Measurements from ENCODE around the gene MAPK12. TPM values are rescaled to one million over a fixed set of nuclear protein-coding genes. Genes with fewer than 3 reads are reported as not detected.

Gene MAPK12
- total and polyA plus RNA-seq, 12 donors, result 10.6 to 23.0 (median 16.1) TPM

- no peaks in the 10 kb centered on the region for H3K9me3 ChIP-seq
- TF ChIP-seq, protein P1, sequence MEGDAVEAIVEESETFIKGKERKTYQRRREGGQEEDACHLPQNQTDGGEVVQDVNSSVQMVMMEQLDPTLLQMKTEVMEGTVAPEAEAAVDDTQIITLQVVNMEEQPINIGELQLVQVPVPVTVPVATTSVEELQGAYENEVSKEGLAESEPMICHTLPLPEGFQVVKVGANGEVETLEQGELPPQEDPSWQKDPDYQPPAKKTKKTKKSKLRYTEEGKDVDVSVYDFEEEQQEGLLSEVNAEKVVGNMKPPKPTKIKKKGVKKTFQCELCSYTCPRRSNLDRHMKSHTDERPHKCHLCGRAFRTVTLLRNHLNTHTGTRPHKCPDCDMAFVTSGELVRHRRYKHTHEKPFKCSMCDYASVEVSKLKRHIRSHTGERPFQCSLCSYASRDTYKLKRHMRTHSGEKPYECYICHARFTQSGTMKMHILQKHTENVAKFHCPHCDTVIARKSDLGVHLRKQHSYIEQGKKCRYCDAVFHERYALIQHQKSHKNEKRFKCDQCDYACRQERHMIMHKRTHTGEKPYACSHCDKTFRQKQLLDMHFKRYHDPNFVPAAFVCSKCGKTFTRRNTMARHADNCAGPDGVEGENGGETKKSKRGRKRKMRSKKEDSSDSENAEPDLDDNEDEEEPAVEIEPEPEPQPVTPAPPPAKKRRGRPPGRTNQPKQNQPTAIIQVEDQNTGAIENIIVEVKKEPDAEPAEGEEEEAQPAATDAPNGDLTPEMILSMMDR (IDR thresholded peaks at IDR 0.05), result no peak
- ATAC-seq (no peak), DNase-seq (no peak)
- H3K4me3 ChIP-seq, result no peak overlapping the region
- H3K4me1 ChIP-seq, result peaks cover 10 to 41% (median 28%) of the 10 kb centered on the region in 9 donors
- WGBS, 2 donors, result 85 to 86% methylated on average over 22 of the region's 22 CpGs
- no peaks in the 10 kb centered on the region for H3K27me3 ChIP-seq
- H3K36me3 ChIP-seq, result peaks cover 0 to 23% (median 0%) of the 10 kb centered on the region in 9 donors
- no peak overlapping the region for H3K27ac ChIP-seq
- intact Hi-C loops (cut with DNase I), result loop anchor here in 8 of 10 donors (2.0 to 5.0 kb wide), 5 partner anchors 74 to 244 kb away; partner anchors contain the start of genes PPP6R2 (in 4 of the 8) and DENND6B (in 3 of the 8)
Observed at GRCh38 chr22:50253046-50253915, 8.2 kb downstream of the MAPK12 start.

- peak; percentile 76 to 78 for DNase-seq
- peaks cover 0 to 32% (median 0%) of the 10 kb centered on the region in 9 donors for H3K36me3 ChIP-seq
- peaks cover 10 to 43% (median 28%) of the 10 kb centered on the region in 9 donors for H3K4me1 ChIP-seq
- WGBS, 2 donors, result 52 to 53% methylated on average over 25 of the region's 25 CpGs
- H3K4me3 ChIP-seq, result peak overlapping the region in 8 of 10 donors; percentile 73 to 94 (median 80)
- no peaks in the 10 kb centered on the region for H3K27me3 ChIP-seq
- TF ChIP-seq, protein P1 (IDR thresholded peaks at IDR 0.05), result peak; percentile 47 to 82 (median 72)
- ATAC-seq, result peak; percentile 56 to 86 (median 78)
- no peaks in the 10 kb centered on the region for H3K9me3 ChIP-seq
- intact Hi-C loops (cut with DNase I), result loop anchor here in 8 of 10 donors (2.0 to 5.0 kb wide), 5 partner anchors 75 to 245 kb away; partner anchors contain the start of genes PPP6R2 (in 4 of the 8) and DENND6B (in 3 of the 8)
- peak overlapping the region in 7 of 10 donors; percentile 19 to 85 (median 82) for H3K27ac ChIP-seq
Observed at GRCh38 chr22:50252082-50253045, 9.1 kb downstream of the MAPK12 start.

- Histone ChIP-seq H3K4me1 (peaks cover 10 to 45% (median 28%) of the 10 kb centered on the region in 9 donors), H3K9me3 (no peaks in the 10 kb centered on the region), H3K4me3 (peak overlapping the region; percentile 52 to 94 (median 77)), H3K27me3 (no peaks in the 10 kb centered on the region), H3K36me3 (peaks cover 0 to 40% (median 0%) of the 10 kb centered on the region in 9 donors), H3K27ac (peak overlapping the region; percentile 19 to 85 (median 72))
- WGBS, 2 donors, result 13 to 15% methylated on average over 36 of the region's 36 CpGs
- TF ChIP-seq, protein P1 (IDR thresholded peaks at IDR 0.05), result no peak
- peak in 4 of 8 donors; percentile 1 to 10 (median 1) for ATAC-seq
- intact Hi-C loops (cut with DNase I), result loop anchor here in 8 of 10 donors (2.0 to 5.0 kb wide), 5 partner anchors 76 to 246 kb away; partner anchors contain the start of genes PPP6R2 (in 4 of the 8) and DENND6B (in 3 of the 8)
- DNase-seq, result no peak
Observed at GRCh38 chr22:50251477-50252081, 9.9 kb downstream of the MAPK12 start.

Data from heart right ventricle (tissue), 16 donors.